Measurements from ENCODE around the gene KRTAP9-8.
"Not testable (repeated sequence)": the region's sequence is repeated elsewhere in the genome, so short reads cannot be mapped to it uniquely, and the experiment has no call there.

Gene KRTAP9-8

GRCh38 chr17:41231731-41232130 is 6.1 kb upstream of the KRTAP9-8 start:
- H3K4me3 ChIP-seq (ENCODE audit: low read length in 2 of 2), result no peak overlapping the region
- no CpG with 5 or more reads among the region's 6 CpGs for WGBS, 2 donors (ENCODE audit: extremely low coverage in 2 of 2, insufficient read length in 2 of 2, insufficient replicate concordance in 1 of 2)
- H4K91ac ChIP-seq (ENCODE audit: low read depth, low read length, poor library complexity), result no peak overlapping the region
- H4K8ac ChIP-seq (ENCODE audit: low read depth, low read length), result no peak overlapping the region
- H3K27ac ChIP-seq (replicated peaks; ENCODE audit: low read length), result no peak overlapping the region
- H2BK5ac ChIP-seq (ENCODE audit: low read length), result no peak overlapping the region
- H2BK12ac ChIP-seq (ENCODE audit: low read length), result no peak overlapping the region
- no peak overlapping the region for H3K14ac ChIP-seq (ENCODE audit: low read length)
- no peak overlapping the region for H3K18ac ChIP-seq (ENCODE audit: low read length)
- DNase-seq (ENCODE audit: low spot score), result no peak
- H3K4ac ChIP-seq (ENCODE audit: low read length), result no peak overlapping the region
- H2BK120ac ChIP-seq (ENCODE audit: low read depth, low read length), result no peak overlapping the region
- no peaks in the 10 kb centered on the region for H3K36me3 ChIP-seq (replicated peaks in 1 of 2; ENCODE audit: control insufficient read depth in 2 of 2, insufficient read depth in 2 of 2, low read length in 2 of 2)
- no peaks in the 10 kb centered on the region for H3K9me3 ChIP-seq (replicated peaks in 1 of 2; ENCODE audit: control insufficient read depth in 2 of 2, insufficient read depth in 1 of 2, low read depth in 1 of 2, low read length in 2 of 2)
- H3K27me3 ChIP-seq (ENCODE audit: control insufficient read depth in 3 of 3, insufficient read depth in 3 of 3, low read depth in 1 of 3, low read length in 3 of 3), result no peaks in the 10 kb centered on the region
- no peaks in the 10 kb centered on the region for H3K79me1 ChIP-seq (ENCODE audit: low read depth, low read length)
- H3K23ac ChIP-seq (ENCODE audit: low read depth, low read length, poor library complexity), result no peak overlapping the region
- no peak overlapping the region for H3K9ac ChIP-seq (ENCODE audit: low read depth, low read length, poor library complexity)
- no peak overlapping the region for H3K4me2 ChIP-seq (ENCODE audit: insufficient read depth, low read length, poor library complexity, severe bottlenecking)
- no peak overlapping the region for H2BK15ac ChIP-seq (ENCODE audit: low read length)
- H3K4me1 ChIP-seq (ENCODE audit: control insufficient read depth in 2 of 2, insufficient read depth in 1 of 2, low read depth in 1 of 2, low read length in 2 of 2), result no peaks in the 10 kb centered on the region
- H2AK5ac ChIP-seq (ENCODE audit: low read depth, low read length), result no peak overlapping the region
- no peak overlapping the region for H2AFZ ChIP-seq (ENCODE audit: low read length)

- H3K9ac ChIP-seq (ENCODE audit: low read depth, low read length, poor library complexity); H3K79me1 ChIP-seq (ENCODE audit: low read depth, low read length); H3K4me3 ChIP-seq (ENCODE audit: low read length in 2 of 2); H3K9me3 ChIP-seq (replicated peaks in 1 of 2; ENCODE audit: control insufficient read depth in 2 of 2, insufficient read depth in 1 of 2, low read depth in 1 of 2, low read length in 2 of 2); H3K14ac ChIP-seq (ENCODE audit: low read length); H2BK12ac ChIP-seq (ENCODE audit: low read length); H4K91ac ChIP-seq (ENCODE audit: low read depth, low read length, poor library complexity); H3K4me1 ChIP-seq (ENCODE audit: control insufficient read depth in 2 of 2, insufficient read depth in 1 of 2, low read depth in 1 of 2, low read length in 2 of 2); H3K27me3 ChIP-seq (ENCODE audit: control insufficient read depth in 3 of 3, insufficient read depth in 3 of 3, low read depth in 1 of 3, low read length in 3 of 3); H3K23ac ChIP-seq (ENCODE audit: low read depth, low read length, poor library complexity); H3K4ac ChIP-seq (ENCODE audit: low read length); H2BK120ac ChIP-seq (ENCODE audit: low read depth, low read length); H2AFZ ChIP-seq (ENCODE audit: low read length); H2BK15ac ChIP-seq (ENCODE audit: low read length); H3K27ac ChIP-seq (replicated peaks; ENCODE audit: low read length); H2BK5ac ChIP-seq (ENCODE audit: low read length); DNase-seq (ENCODE audit: low spot score); H3K4me2 ChIP-seq (ENCODE audit: insufficient read depth, low read length, poor library complexity, severe bottlenecking); H3K18ac ChIP-seq (ENCODE audit: low read length); H2AK5ac ChIP-seq (ENCODE audit: low read depth, low read length); H3K36me3 ChIP-seq (replicated peaks in 1 of 2; ENCODE audit: control insufficient read depth in 2 of 2, insufficient read depth in 2 of 2, low read length in 2 of 2); H4K8ac ChIP-seq (ENCODE audit: low read depth, low read length): not testable (repeated sequence)
- WGBS, 2 donors (ENCODE audit: extremely low coverage in 2 of 2, insufficient read length in 2 of 2, insufficient replicate concordance in 1 of 2), result no CpG with 5 or more reads among the region's 1 CpG
Measured at GRCh38 chr17:41232399-41233105, 5.2 kb upstream of the KRTAP9-8 start, which contains the start of gene KRTAP9-3. Gene KRTAP9-3 (plus strand): TSS chr17:41232449. CDS start chr17:41232502, 53 bp downstream.

DNA sequence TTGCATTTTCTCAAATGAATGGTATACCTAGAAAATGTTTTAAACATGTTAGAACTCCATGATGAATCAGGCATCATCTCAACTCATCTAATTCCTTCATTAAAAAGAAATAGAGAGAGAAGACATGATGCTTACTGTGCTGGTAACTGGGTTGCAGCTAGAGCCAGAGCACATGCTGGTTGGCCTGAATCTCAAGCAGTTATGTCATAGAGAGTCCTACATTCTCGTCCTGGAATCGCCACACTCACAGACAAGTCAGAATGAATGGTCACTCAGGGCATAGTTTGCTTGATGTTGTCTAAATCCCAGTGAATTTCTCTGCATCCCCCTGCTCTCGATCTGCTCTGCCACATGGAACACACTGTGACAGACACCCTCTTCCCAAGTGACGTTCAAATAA is 683 bp upstream of the KRTAP9-8 start:
- WGBS, 2 donors (ENCODE audit: extremely low coverage in 2 of 2, insufficient read length in 2 of 2, insufficient replicate concordance in 1 of 2), result no CpG with 5 or more reads among the region's 4 CpGs
- not testable (repeated sequence) for H3K36me3 ChIP-seq (replicated peaks in 1 of 2; ENCODE audit: control insufficient read depth in 2 of 2, insufficient read depth in 2 of 2, low read length in 2 of 2); H3K27me3 ChIP-seq (ENCODE audit: control insufficient read depth in 3 of 3, insufficient read depth in 3 of 3, low read depth in 1 of 3, low read length in 3 of 3); H4K8ac ChIP-seq (ENCODE audit: low read depth, low read length); H3K14ac ChIP-seq (ENCODE audit: low read length); H2AK5ac ChIP-seq (ENCODE audit: low read depth, low read length); H3K9ac ChIP-seq (ENCODE audit: low read depth, low read length, poor library complexity); H2AFZ ChIP-seq (ENCODE audit: low read length); H2BK120ac ChIP-seq (ENCODE audit: low read depth, low read length); H2BK5ac ChIP-seq (ENCODE audit: low read length); H3K79me1 ChIP-seq (ENCODE audit: low read depth, low read length); H3K9me3 ChIP-seq (replicated peaks in 1 of 2; ENCODE audit: control insufficient read depth in 2 of 2, insufficient read depth in 1 of 2, low read depth in 1 of 2, low read length in 2 of 2); H4K91ac ChIP-seq (ENCODE audit: low read depth, low read length, poor library complexity); H3K4ac ChIP-seq (ENCODE audit: low read length); H2BK12ac ChIP-seq (ENCODE audit: low read length); H3K4me3 ChIP-seq (ENCODE audit: low read length in 2 of 2); DNase-seq (ENCODE audit: low spot score); H3K18ac ChIP-seq (ENCODE audit: low read length); H3K27ac ChIP-seq (replicated peaks; ENCODE audit: low read length); H2BK15ac ChIP-seq (ENCODE audit: low read length); H3K4me2 ChIP-seq (ENCODE audit: insufficient read depth, low read length, poor library complexity, severe bottlenecking); H3K23ac ChIP-seq (ENCODE audit: low read depth, low read length, poor library complexity); H3K4me1 ChIP-seq (ENCODE audit: control insufficient read depth in 2 of 2, insufficient read depth in 1 of 2, low read depth in 1 of 2, low read length in 2 of 2)

DNA sequence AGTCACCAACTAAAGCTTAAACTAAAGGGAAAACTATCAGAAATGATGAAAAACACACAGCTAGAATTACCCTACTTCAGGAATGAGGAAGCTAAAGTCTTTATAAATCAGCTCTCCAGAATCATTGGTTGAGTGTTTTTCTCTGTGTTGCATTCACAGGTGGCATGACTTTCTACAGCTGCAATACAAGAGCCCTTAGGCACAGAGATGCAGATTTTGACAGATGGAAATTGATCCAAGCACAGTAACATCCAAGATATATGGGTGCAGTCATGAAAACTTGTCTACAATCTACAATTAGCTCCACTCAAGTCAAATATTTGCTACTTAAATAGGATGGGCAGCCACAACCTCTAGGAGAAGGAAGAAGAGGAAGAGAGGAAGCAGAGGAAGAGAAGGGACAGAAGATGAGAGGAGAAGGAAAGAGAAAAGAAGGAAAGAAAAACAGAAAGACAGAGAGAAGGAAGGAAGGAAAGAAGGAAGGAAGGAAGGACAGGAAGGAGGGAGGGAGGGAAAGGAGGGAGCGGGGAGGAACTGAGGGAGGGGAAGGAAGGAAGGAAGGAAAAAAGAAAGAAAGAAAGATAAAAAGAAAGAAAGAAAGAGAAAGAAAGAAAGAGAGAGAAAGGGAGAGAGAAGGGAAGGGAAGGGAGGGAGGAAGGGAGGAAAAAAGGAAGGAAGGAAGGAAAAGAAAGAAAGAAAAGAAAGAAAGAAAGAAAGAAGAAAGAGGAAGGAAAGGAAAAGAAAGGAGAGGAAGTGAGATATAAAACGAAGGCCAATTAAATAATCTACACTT is 9.4 kb downstream of the KRTAP9-8 start:
- not testable (repeated sequence) for H3K9ac ChIP-seq (ENCODE audit: low read depth, low read length, poor library complexity); H3K79me1 ChIP-seq (ENCODE audit: low read depth, low read length); H3K27ac ChIP-seq (replicated peaks; ENCODE audit: low read length); H3K4me2 ChIP-seq (ENCODE audit: insufficient read depth, low read length, poor library complexity, severe bottlenecking); H3K4ac ChIP-seq (ENCODE audit: low read length); H3K9me3 ChIP-seq (replicated peaks in 1 of 2; ENCODE audit: control insufficient read depth in 2 of 2, insufficient read depth in 1 of 2, low read depth in 1 of 2, low read length in 2 of 2); H3K27me3 ChIP-seq (ENCODE audit: control insufficient read depth in 3 of 3, insufficient read depth in 3 of 3, low read depth in 1 of 3, low read length in 3 of 3); H2AFZ ChIP-seq (ENCODE audit: low read length); H3K23ac ChIP-seq (ENCODE audit: low read depth, low read length, poor library complexity); H2BK12ac ChIP-seq (ENCODE audit: low read length); H3K18ac ChIP-seq (ENCODE audit: low read length); H4K8ac ChIP-seq (ENCODE audit: low read depth, low read length); H4K91ac ChIP-seq (ENCODE audit: low read depth, low read length, poor library complexity); H2BK120ac ChIP-seq (ENCODE audit: low read depth, low read length); H2BK15ac ChIP-seq (ENCODE audit: low read length); H2AK5ac ChIP-seq (ENCODE audit: low read depth, low read length); H2BK5ac ChIP-seq (ENCODE audit: low read length); H3K36me3 ChIP-seq (replicated peaks in 1 of 2; ENCODE audit: control insufficient read depth in 2 of 2, insufficient read depth in 2 of 2, low read length in 2 of 2); H3K4me1 ChIP-seq (ENCODE audit: control insufficient read depth in 2 of 2, insufficient read depth in 1 of 2, low read depth in 1 of 2, low read length in 2 of 2); H3K4me3 ChIP-seq (ENCODE audit: low read length in 2 of 2); H3K14ac ChIP-seq (ENCODE audit: low read length); DNase-seq (ENCODE audit: low spot score)
- no CpG with 5 or more reads among the region's 2 CpGs for WGBS, 2 donors (ENCODE audit: extremely low coverage in 2 of 2, insufficient read length in 2 of 2, insufficient replicate concordance in 1 of 2)

All from neuronal stem cell (in vitro differentiated cells).